ENCODE results near the gene TFCP2L1.
"Not testable (repeated sequence)": the region's sequence is repeated elsewhere in the genome, so short reads cannot be mapped to it uniquely, and the experiment has no call there.

DNA sequence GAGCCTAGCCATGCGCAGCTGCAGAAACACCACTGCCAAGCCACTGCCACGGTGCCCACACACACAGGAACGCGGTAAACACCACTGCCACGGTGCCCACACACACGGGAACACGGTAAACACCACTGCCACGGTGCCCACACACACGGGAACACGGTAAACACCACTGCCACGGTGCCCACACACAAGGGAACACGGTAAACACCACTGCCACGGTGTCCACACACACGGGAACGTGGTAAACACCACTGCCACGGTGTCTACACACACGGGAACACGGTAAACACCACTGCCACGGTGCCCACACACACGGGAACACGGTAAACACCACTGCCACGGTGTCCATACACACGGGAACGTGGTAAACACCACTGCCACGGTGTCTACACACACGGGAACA is 59.3 kb downstream of the TFCP2L1 start:
- TF ChIP-seq, protein P1, sequence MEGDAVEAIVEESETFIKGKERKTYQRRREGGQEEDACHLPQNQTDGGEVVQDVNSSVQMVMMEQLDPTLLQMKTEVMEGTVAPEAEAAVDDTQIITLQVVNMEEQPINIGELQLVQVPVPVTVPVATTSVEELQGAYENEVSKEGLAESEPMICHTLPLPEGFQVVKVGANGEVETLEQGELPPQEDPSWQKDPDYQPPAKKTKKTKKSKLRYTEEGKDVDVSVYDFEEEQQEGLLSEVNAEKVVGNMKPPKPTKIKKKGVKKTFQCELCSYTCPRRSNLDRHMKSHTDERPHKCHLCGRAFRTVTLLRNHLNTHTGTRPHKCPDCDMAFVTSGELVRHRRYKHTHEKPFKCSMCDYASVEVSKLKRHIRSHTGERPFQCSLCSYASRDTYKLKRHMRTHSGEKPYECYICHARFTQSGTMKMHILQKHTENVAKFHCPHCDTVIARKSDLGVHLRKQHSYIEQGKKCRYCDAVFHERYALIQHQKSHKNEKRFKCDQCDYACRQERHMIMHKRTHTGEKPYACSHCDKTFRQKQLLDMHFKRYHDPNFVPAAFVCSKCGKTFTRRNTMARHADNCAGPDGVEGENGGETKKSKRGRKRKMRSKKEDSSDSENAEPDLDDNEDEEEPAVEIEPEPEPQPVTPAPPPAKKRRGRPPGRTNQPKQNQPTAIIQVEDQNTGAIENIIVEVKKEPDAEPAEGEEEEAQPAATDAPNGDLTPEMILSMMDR (IDR thresholded peaks at IDR 0.05; ENCODE audit: low read depth, low read length, missing input control): not testable (repeated sequence)
- TF ChIP-seq YY1 (IDR thresholded peaks at IDR 0.05); RAD21 (IDR thresholded peaks at IDR 0.05); SP1 (IDR thresholded peaks at IDR 0.05); TAF1 (conservative IDR thresholded peaks at IDR 0.05); EGR1 (IDR thresholded peaks at IDR 0.05; ENCODE audit: low read depth in 2 of 2): not testable (repeated sequence)
- TF ChIP-seq, protein P2, sequence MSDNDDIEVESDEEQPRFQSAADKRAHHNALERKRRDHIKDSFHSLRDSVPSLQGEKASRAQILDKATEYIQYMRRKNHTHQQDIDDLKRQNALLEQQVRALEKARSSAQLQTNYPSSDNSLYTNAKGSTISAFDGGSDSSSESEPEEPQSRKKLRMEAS (IDR thresholded peaks at IDR 0.05): not testable (repeated sequence)
- TF ChIP-seq, protein P3, sequence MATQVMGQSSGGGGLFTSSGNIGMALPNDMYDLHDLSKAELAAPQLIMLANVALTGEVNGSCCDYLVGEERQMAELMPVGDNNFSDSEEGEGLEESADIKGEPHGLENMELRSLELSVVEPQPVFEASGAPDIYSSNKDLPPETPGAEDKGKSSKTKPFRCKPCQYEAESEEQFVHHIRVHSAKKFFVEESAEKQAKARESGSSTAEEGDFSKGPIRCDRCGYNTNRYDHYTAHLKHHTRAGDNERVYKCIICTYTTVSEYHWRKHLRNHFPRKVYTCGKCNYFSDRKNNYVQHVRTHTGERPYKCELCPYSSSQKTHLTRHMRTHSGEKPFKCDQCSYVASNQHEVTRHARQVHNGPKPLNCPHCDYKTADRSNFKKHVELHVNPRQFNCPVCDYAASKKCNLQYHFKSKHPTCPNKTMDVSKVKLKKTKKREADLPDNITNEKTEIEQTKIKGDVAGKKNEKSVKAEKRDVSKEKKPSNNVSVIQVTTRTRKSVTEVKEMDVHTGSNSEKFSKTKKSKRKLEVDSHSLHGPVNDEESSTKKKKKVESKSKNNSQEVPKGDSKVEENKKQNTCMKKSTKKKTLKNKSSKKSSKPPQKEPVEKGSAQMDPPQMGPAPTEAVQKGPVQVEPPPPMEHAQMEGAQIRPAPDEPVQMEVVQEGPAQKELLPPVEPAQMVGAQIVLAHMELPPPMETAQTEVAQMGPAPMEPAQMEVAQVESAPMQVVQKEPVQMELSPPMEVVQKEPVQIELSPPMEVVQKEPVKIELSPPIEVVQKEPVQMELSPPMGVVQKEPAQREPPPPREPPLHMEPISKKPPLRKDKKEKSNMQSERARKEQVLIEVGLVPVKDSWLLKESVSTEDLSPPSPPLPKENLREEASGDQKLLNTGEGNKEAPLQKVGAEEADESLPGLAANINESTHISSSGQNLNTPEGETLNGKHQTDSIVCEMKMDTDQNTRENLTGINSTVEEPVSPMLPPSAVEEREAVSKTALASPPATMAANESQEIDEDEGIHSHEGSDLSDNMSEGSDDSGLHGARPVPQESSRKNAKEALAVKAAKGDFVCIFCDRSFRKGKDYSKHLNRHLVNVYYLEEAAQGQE (IDR thresholded peaks at IDR 0.05): not testable (repeated sequence)

All from liver (tissue), 3 donors.